NT2/D1 (cell line): ENCODE results near the gene NEO1.

ENCODE experiments used
- SUZ12 ChIP-seq: IDR thresholded peaks from 2 replicates; pipeline ENCODE4 v1.6.1; 2011; ENCODE audit not compliant: insufficient read length, insufficient read depth; ENCODE audit errors: extremely low read depth
- ZNF274 ChIP-seq: IDR thresholded peaks from 2 replicates; pipeline ENCODE4 v1.6.1; 2011; ENCODE audit warnings: mild to moderate bottlenecking, low read depth, low read length

DNA sequence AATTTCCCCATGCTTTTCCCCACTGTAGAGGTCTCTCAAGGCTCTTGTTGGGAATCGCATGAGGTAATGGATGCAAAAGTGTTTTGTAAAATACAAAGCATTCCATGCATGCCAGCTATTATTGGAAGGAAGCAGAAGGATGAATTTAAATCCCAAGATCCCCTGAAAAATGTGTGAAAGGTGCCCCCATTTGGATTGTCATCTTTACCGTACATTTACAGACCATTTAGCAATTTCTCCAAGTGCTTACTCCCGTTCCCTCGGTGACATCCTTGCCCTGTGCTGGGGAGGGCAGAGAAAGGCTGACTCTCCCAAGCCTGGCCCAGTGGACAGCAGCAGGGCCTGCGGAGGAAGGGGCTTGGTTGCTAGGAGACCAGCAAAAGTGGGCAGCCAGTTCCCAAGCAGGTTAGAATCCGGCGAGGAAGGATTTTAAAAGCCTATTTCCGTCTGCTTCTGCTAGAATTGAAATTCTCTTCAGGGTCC is 31.1 kb upstream of the NEO1 start:
- TF ChIP-seq SUZ12 = no peak
- no peak for TF ChIP-seq ZNF274
